ENCODE data around the gene EXOC6. TPM values are rescaled to one million over a fixed set of nuclear protein-coding genes. Genes with fewer than 3 reads are reported as not detected.

Gene EXOC6
- total RNA-seq, 4 donors from 2014 or later, result 10.5 to 82.1 (median 31.7) TPM

DNA sequence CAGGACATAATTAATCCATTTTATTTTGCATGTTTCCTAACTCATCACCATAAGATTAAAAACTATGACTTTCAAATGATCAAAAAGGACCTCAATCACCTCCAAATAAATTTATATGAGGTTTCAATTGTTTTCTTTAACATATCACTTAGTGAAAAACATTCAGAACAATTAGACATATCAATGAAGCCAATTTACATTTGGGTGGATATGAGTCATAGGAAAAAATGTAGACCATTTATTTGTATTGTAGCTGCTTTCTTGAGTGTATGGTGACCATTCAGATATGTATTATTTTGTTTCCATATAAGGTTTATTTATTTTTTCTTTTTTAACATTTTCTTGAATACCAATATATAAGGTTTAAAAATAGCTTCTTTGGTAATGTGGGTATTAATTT is 13.3 kb upstream of the EXOC6 start:
- TF ChIP-seq, protein P1, sequence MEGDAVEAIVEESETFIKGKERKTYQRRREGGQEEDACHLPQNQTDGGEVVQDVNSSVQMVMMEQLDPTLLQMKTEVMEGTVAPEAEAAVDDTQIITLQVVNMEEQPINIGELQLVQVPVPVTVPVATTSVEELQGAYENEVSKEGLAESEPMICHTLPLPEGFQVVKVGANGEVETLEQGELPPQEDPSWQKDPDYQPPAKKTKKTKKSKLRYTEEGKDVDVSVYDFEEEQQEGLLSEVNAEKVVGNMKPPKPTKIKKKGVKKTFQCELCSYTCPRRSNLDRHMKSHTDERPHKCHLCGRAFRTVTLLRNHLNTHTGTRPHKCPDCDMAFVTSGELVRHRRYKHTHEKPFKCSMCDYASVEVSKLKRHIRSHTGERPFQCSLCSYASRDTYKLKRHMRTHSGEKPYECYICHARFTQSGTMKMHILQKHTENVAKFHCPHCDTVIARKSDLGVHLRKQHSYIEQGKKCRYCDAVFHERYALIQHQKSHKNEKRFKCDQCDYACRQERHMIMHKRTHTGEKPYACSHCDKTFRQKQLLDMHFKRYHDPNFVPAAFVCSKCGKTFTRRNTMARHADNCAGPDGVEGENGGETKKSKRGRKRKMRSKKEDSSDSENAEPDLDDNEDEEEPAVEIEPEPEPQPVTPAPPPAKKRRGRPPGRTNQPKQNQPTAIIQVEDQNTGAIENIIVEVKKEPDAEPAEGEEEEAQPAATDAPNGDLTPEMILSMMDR (IDR thresholded peaks at IDR 0.05), result no peak
- TF ChIP-seq POLR2A (IDR thresholded peaks at IDR 0.05), result no peak
- Histone ChIP-seq H3K27ac (no peak overlapping the region), H3K9me3 (no peaks in the 10 kb centered on the region), H3K4me1 (no peaks in the 10 kb centered on the region), H3K27me3 (no peaks in the 10 kb centered on the region), H3K36me3 (no peaks in the 10 kb centered on the region), H3K4me3 (no peak overlapping the region)
- DNase-seq, result no peak

DNA sequence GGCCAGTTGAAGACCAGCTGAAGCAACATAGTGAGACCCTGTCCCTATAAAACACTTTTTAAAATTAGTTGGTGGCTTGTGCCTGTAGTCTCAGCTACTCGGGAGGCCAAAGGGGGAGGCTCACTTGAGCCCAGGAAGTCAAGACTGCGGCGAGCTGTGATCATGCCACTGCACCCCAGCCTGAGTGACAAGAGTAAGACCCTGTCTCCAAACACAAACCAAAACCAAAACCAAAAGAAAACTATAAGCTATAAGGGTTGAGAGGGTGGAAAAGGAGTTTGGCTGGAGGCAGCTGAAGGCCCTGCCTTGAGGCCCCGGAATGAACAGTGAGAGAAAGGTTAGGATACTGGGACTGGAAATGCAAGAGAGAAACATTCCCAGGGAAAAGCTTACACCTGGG is 10.9 kb upstream of the EXOC6 start:
- no peaks in the 10 kb centered on the region for H3K27me3 ChIP-seq
- no peaks in the 10 kb centered on the region for H3K4me1 ChIP-seq
- no peaks in the 10 kb centered on the region for H3K36me3 ChIP-seq
- no peak for DNase-seq
- H3K27ac ChIP-seq, result no peak overlapping the region
- no peaks in the 10 kb centered on the region for H3K9me3 ChIP-seq
- TF ChIP-seq POLR2A (IDR thresholded peaks at IDR 0.05), result no peak
- TF ChIP-seq, protein P1 (IDR thresholded peaks at IDR 0.05), result no peak
- H3K4me3 ChIP-seq, result no peak overlapping the region

DNA sequence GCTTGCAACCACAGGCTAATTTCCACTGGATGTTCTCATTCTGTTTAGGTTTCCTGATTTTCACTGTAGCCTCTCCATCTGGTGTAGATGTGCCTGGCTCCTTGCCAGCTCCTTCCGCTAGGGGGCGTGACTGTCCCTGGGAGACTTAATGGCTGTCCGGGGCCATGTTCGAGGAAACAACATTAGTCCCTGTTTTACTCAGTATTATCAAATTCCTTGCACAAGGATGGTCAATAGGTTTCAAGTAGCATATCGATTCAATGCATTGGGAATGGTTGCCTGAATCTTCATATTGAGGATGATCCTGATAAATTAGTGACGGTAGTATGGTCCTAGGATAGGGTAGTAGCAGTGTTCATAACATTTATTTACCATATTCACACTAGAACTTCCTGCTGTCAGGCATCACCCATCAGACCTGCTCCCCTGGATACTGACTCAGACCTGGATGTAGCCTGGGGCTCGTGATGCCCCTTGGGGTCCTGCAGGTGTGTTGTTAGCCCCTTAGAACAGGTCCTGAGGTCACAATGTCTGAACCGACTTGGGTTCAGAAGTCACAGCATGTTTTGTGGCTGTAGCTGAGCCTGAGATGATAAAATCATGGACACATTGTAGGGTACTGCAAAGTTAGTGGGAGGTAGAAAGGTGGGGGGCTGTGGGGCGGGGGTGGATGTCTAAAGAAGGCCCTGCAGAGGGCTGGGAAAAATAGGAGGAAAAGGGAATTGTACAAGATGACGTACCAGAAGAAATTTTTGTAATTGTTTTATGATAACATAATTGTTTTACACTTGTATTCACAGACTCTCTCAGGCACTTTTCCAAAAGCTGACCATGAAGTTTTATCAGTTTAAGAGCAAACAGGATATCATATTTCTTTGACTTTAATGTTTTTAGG is 8.9 kb upstream of the EXOC6 start:
- peak; percentile 34 to 71 (median 60) for DNase-seq
- peak overlapping the region in 2 of 4 donors; percentile 15 to 50 for H3K27ac ChIP-seq

DNA sequence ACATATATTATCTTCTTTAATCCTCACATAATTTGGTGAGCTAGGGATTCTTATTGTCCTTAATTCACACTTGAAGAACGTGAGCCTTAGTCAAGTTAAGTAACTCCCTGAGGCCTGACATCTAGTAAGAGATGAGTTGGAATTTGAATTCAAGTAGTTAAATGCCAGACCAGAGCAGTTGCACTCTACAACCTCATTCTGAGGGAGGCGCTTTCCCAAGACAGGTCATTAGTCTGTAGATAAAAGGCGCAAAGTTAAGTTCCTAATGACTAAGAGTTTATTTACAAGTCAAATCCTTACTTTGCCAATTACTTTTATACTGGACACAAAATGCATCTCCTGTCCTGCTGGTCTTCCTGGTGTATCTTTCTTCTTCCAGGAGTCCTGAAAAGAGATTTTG is 3.6 kb upstream of the EXOC6 start:
- DNase-seq, result no peak

More for the DNA sequence above, 8.9 kb upstream of the EXOC6 start:
- Histone ChIP-seq H3K36me3 (no peaks in the 10 kb centered on the region), H3K27me3 (no peaks in the 10 kb centered on the region), H3K9me3 (no peaks in the 10 kb centered on the region), H3K4me3 (no peak overlapping the region), H3K4me1 (no peaks in the 10 kb centered on the region)
- no peak for TF ChIP-seq POLR2A (IDR thresholded peaks at IDR 0.05)
- TF ChIP-seq, protein P1 (IDR thresholded peaks at IDR 0.05), result peak in 3 of 6 experiments; percentile 10 to 31 (median 29)

DNA sequence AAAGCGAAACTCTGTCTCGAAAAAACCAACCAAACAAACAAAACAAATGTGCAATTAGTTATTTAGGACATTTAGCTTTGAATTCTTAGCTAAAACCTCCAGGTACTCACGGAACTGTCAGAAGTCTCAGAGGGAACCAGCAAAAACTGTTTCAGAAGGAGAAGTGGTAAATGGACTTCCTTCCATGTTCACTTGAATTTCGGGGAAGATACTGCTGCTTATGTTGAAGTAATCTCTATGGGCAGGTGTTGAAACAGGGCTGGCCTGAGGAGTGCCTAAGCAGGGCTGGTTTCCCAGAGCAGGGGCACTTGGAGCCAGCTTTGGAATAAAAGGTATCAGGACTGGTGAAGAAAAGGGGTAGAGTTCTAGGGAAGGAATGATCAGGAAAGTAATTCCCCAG is 2.4 kb upstream of the EXOC6 start:
- no peaks in the 10 kb centered on the region for H3K27me3 ChIP-seq
- no peak for DNase-seq
- TF ChIP-seq POLR2A (IDR thresholded peaks at IDR 0.05), result no peak
- TF ChIP-seq, protein P1 (IDR thresholded peaks at IDR 0.05), result no peak
- H3K4me3 ChIP-seq, result no peak overlapping the region
- H3K36me3 ChIP-seq, result no peaks in the 10 kb centered on the region
- H3K27ac ChIP-seq, result peak overlapping the region in 1 of 4 donors; percentile 12
- H3K9me3 ChIP-seq, result no peaks in the 10 kb centered on the region
- H3K4me1 ChIP-seq, result peaks cover 0 to 3% (median 0%) of the 10 kb centered on the region in 4 donors

More for the DNA sequence above, 3.6 kb upstream of the EXOC6 start:
- no peaks in the 10 kb centered on the region for H3K36me3 ChIP-seq
- H3K27me3 ChIP-seq, result no peaks in the 10 kb centered on the region
- H3K27ac ChIP-seq, result no peak overlapping the region
- no peak for TF ChIP-seq POLR2A (IDR thresholded peaks at IDR 0.05)
- TF ChIP-seq, protein P1 (IDR thresholded peaks at IDR 0.05), result peak in 3 of 6 experiments; percentile 16 to 19 (median 19)
- no peak overlapping the region for H3K4me3 ChIP-seq
- no peaks in the 10 kb centered on the region for H3K9me3 ChIP-seq
- H3K4me1 ChIP-seq, result peaks cover 0 to 3% (median 0%) of the 10 kb centered on the region in 4 donors
